VCaP (cell line): ENCODE measurements around the gene TNNI2.
A peak's percentile ranks its signal among the peaks of the same experiment; 100 is the strongest.

Source experiments
- H3K27ac ChIP-seq: fragments of 450-650 bp; 2 replicates; pipeline ENCODE4 v1.5.1; 2017
- TF ChIP-seq, protein P1 (sequence below): fragments of 450-650 bp; conservative IDR thresholded peaks from 2 replicates; pipeline ENCODE4 v1.5.1; 2017; ENCODE audit warnings: mild to moderate bottlenecking, moderate library complexity

Gene TNNI2

GRCh38 chr11:1827931-1828330 is 10.8 kb upstream of the TNNI2 start:
- TF ChIP-seq, protein P1, sequence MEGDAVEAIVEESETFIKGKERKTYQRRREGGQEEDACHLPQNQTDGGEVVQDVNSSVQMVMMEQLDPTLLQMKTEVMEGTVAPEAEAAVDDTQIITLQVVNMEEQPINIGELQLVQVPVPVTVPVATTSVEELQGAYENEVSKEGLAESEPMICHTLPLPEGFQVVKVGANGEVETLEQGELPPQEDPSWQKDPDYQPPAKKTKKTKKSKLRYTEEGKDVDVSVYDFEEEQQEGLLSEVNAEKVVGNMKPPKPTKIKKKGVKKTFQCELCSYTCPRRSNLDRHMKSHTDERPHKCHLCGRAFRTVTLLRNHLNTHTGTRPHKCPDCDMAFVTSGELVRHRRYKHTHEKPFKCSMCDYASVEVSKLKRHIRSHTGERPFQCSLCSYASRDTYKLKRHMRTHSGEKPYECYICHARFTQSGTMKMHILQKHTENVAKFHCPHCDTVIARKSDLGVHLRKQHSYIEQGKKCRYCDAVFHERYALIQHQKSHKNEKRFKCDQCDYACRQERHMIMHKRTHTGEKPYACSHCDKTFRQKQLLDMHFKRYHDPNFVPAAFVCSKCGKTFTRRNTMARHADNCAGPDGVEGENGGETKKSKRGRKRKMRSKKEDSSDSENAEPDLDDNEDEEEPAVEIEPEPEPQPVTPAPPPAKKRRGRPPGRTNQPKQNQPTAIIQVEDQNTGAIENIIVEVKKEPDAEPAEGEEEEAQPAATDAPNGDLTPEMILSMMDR = no peak
- H3K27ac ChIP-seq = no peak overlapping the region; the same call in 1 of the 2 replicates

DNA sequence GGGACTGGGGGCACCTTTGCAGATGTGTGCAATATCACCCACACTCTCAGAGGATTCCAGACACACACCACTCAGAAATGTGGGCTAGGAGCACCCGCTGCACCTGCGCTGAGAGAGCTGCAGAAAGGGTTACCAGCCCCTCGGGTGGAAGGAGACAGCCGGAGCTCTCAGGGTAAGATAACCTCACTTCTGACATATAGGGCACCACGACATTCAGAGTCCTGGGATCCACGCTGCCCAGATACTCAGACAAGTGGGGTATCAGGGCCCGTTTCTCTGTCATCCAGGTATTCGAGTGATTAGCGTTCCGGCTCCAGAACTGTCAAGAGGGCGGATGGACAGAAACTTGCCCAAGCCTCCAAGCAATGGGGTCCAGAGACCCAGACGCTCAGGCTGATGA is 10.2 kb upstream of the TNNI2 start:
- TF ChIP-seq, protein P1 = no peak
- no peak overlapping the region for H3K27ac ChIP-seq

- TF ChIP-seq, protein P1 = no peak
- no peak overlapping the region; the same call in 1 of the 2 replicates for H3K27ac ChIP-seq
Observed at GRCh38 chr11:1829039-1829820, 9.6 kb upstream of the TNNI2 start.

- peak overlapping the region; percentile 40; the same call in 1 of the 2 replicates for H3K27ac ChIP-seq
- TF ChIP-seq, protein P1 = no peak
Observed at GRCh38 chr11:1830004-1830321, 8.8 kb upstream of the TNNI2 start.

- TF ChIP-seq, protein P1 = no peak
- peak overlapping the region; percentile 40; the same call in 1 of the 2 replicates for H3K27ac ChIP-seq
Observed at GRCh38 chr11:1830322-1831223, 8.2 kb upstream of the TNNI2 start.

- TF ChIP-seq, protein P1 = no peak
- H3K27ac ChIP-seq = peak overlapping the region; percentile 40; the same call in 1 of the 2 replicates
Observed at GRCh38 chr11:1831338-1832210, 7.2 kb upstream of the TNNI2 start.
